CD14-positive monocyte (primary cell): Measurements from ENCODE around the gene QPCT. TPM values are rescaled to one million over a fixed set of nuclear protein-coding genes. Genes with fewer than 3 reads are reported as not detected.

Experiments
- DNase-seq, 3 donors: peaks; one replicate each; pipeline ENCODE4 v3.0.0-alpha.2; 2011 to 2022
- H2AFZ ChIP-seq: 2 replicates; pipeline ENCODE4 v1.6.0; 2012; ENCODE audit warnings: mild to moderate bottlenecking, low read depth, low read length, inconsistent platforms; ENCODE audit not compliant: insufficient read depth, poor library complexity, severe bottlenecking
- H3K27ac ChIP-seq, 2 donors: 1 replicate in 1 of 2; 2 replicates in 1 of 2; pipeline ENCODE4 v1.5.1; 2012 to 2013; ENCODE audit warnings: low read length in 2 of 2, control low read depth in 1 of 2, inconsistent platforms in 1 of 2, low read depth in 1 of 2, mild to moderate bottlenecking in 1 of 2
- H3K27me3 ChIP-seq, 2 donors: one replicate each; pipeline versions ENCODE4 v1.6.0 to v1.6.1; 2011 to 2013; ENCODE audit warnings: low read length in 2 of 2; ENCODE audit not compliant: control insufficient read depth in 2 of 2, insufficient read depth in 2 of 2
- H3K36me3 ChIP-seq, 2 donors: replicated peaks in 1 of 2; 1 replicate in 1 of 2; 2 replicates in 1 of 2; pipeline versions ENCODE4 v1.5.1 to v1.6.1; 2012 to 2013; ENCODE audit warnings: low read length in 2 of 2, control low read depth in 1 of 2, inconsistent platforms in 1 of 2, mild to moderate bottlenecking in 1 of 2; ENCODE audit not compliant: insufficient read depth in 2 of 2, control insufficient read depth in 1 of 2
- H3K4me1 ChIP-seq, 2 donors: 1 replicate in 1 of 2; 2 replicates in 1 of 2; pipeline versions ENCODE4 v1.5.1 to v1.6.1; 2012 to 2013; ENCODE audit warnings: low read length in 2 of 2, control low read depth in 1 of 2, inconsistent platforms in 1 of 2, mild to moderate bottlenecking in 1 of 2, moderate library complexity in 1 of 2; ENCODE audit not compliant: insufficient read depth in 2 of 2, control insufficient read depth in 1 of 2
- H3K4me2 ChIP-seq: replicated peaks from 2 replicates; pipeline ENCODE3; 2012; ENCODE audit warnings: low read length, moderate library complexity, mild to moderate bottlenecking; ENCODE audit not compliant: poor library complexity, severe bottlenecking; ENCODE audit errors: extremely low read depth
- H3K4me3 ChIP-seq, 3 experiments: fragments of 200-600 bp in 1 of 3; sonication (generic) in 1 of 3; replicated peaks in 1 of 3; 1 replicate in 2 of 3; 2 replicates in 1 of 3; pipeline ENCODE4 v1.5.1; 2011 to 2013; ENCODE audit warnings: low read length in 3 of 3, mild to moderate bottlenecking in 3 of 3, control low read depth in 2 of 3, low read depth in 2 of 3, inconsistent platforms in 1 of 3, moderate library complexity in 1 of 3
- H3K79me2 ChIP-seq: 2 replicates; pipeline ENCODE4 v1.6.0; 2012; ENCODE audit warnings: mild to moderate bottlenecking, control low read depth, inconsistent platforms, low read length, moderate library complexity; ENCODE audit not compliant: insufficient read depth
- H3K9ac ChIP-seq: 2 replicates; pipeline ENCODE4 v1.6.0; 2017; ENCODE audit warnings: low read length, mild to moderate bottlenecking; ENCODE audit not compliant: insufficient read depth, poor library complexity, severe bottlenecking
- H3K9me3 ChIP-seq, 2 donors: replicated peaks in 1 of 2; 1 replicate in 1 of 2; 2 replicates in 1 of 2; pipeline versions ENCODE4 v1.5.1 to v1.6.1; 2012 to 2013; ENCODE audit warnings: low read length in 2 of 2, control low read depth in 1 of 2; ENCODE audit not compliant: control insufficient read depth in 1 of 2, insufficient read depth in 1 of 2
- H4K20me1 ChIP-seq: 2 replicates; pipeline ENCODE4 v1.6.0; 2012; ENCODE audit warnings: mild to moderate bottlenecking, low read length, control low read depth, moderate library complexity; ENCODE audit not compliant: insufficient read depth
- H3K27ac Mint-ChIP-seq, 7 donors: one replicate each; pipeline ENCODE4 v1.8.0; 2020; ENCODE audit warnings: mild to moderate bottlenecking in 7 of 7, mixed read lengths in 7 of 7, moderate library complexity in 6 of 7, inconsistent platforms in 2 of 7
- H3K27me3 Mint-ChIP-seq, 3 donors: one replicate each; pipeline ENCODE4 v1.8.0; 2021 to 2022; ENCODE audit warnings: low read depth in 3 of 3, mild to moderate bottlenecking in 3 of 3, mixed read lengths in 3 of 3, moderate library complexity in 3 of 3, inconsistent platforms in 1 of 3
- H3K36me3 Mint-ChIP-seq, 2 donors: one replicate each; pipeline ENCODE4 v1.8.0; 2020; ENCODE audit warnings: mixed read lengths in 2 of 2, inconsistent platforms in 1 of 2, mild to moderate bottlenecking in 1 of 2
- H3K4me1 Mint-ChIP-seq: one replicate; pipeline ENCODE4 v1.8.0; 2020; ENCODE audit warnings: mild to moderate bottlenecking, mixed read lengths
- H3K4me3 Mint-ChIP-seq, 2 donors: one replicate each; pipeline ENCODE4 v1.8.0; 2020; ENCODE audit warnings: mild to moderate bottlenecking in 2 of 2, mixed read lengths in 2 of 2, moderate library complexity in 1 of 2
- H3K9me3 Mint-ChIP-seq, 7 donors: one replicate each; pipeline ENCODE4 v1.8.0; 2020 to 2022; ENCODE audit warnings: mixed read lengths in 7 of 7, mild to moderate bottlenecking in 6 of 7, moderate library complexity in 6 of 7, inconsistent platforms in 2 of 7
- WGBS: methylation state at CpG from one replicate; pipeline ENCODE4 v1.1.5; 2013; ENCODE audit warnings: missing lambda C conversion rate; ENCODE audit not compliant: insufficient coverage; 5-methylcytosine and 5-hydroxymethylcytosine counted together
- intact Hi-C, 2 donors: fragments of 100-400 bp; cut with micrococcal nuclease; formaldehyde crosslinking; loops; one replicate each; pipeline versions ENCODE4 v1.15.0 to v1.15.1; 2023
- polyA plus RNA-seq, 3 donors: library from polyadenylated mRNA; depleted of rRNA in 1 of 3; unstranded in 2 of 3; stranded (reverse) in 1 of 3; fragments of 300-500 nt in 2 of 3; fragments of >200 nt in 1 of 3; fragmentation: Illumina TruSeq in 2 of 3; gene quantifications; 1 replicate in 2 of 3; 2 replicates in 1 of 3; pipeline ENCODE4 v1.2.3, GENCODE V29; 2012 to 2021
- TF ChIP-seq, protein P1 (sequence below): fragments of 200-600 bp; IDR thresholded peaks from one replicate; pipeline ENCODE4 v1.8.0; 2022; ENCODE audit warnings: antibody characterized with exemption, mild to moderate bottlenecking

QPCT gene
- polyA plus RNA-seq, 3 donors, result 54.7 to 302 (median 272) TPM

DNA sequence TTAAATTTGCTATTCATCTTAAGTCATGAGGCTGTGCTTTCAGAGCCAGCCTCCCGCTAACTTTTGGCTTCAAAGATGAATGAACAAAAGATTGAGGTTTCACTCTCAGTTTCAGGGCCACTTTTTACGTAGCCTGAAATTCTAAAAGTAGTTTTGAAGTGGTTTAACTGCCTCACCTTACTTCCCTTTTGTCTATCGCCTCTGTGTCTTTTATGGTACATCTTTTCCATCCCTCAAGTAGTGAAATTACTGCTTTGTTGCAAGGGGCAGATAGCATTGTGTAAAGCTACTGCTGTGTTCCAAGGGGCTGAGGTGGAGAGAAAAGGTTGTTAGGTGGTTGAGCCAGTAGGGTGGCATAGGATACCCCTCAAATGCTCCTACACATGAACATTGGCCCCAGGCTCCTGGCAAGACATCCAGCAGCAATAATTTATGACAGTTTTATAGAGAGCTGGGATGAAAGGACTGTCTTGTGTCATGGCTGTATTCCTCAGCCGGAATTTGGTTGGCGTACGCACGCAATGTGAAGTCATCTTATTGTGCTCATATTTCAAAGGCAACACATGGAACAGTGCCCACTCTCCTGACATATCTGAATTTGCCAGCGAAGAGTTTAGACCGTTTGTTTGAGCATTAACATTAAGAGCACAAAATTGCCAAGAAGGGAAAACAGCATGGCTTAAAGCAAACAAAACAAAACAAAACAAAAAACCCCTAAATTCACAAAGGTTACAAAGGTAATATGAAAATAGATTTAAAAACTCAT lies 32.2 kb downstream of the QPCT start:
- Histone ChIP-seq H2AFZ (no peak overlapping the region), H3K4me2 (no peak overlapping the region), H3K9me3 (no peaks in the 10 kb centered on the region), H3K9ac (no peak overlapping the region), H3K4me3 (no peak overlapping the region), H4K20me1 (peaks cover 3% of the 10 kb centered on the region), H3K79me2 (no peaks in the 10 kb centered on the region), H3K36me3 (peaks cover 30 to 41% of the 10 kb centered on the region in 2 donors), H3K4me1 (no peaks in the 10 kb centered on the region), H3K27me3 (no peaks in the 10 kb centered on the region), H3K27ac (no peak overlapping the region)
- Mint-ChIP-seq H3K36me3 (peaks cover 29 to 35% of the 10 kb centered on the region in 2 donors), H3K27ac (no peak overlapping the region), H3K27me3 (peaks cover 0 to 1% (median 0%) of the 10 kb centered on the region in 3 donors), H3K4me3 (no peak overlapping the region), H3K4me1 (peaks cover 21% of the 10 kb centered on the region), H3K9me3 (no peaks in the 10 kb centered on the region)
- TF ChIP-seq, protein P1, sequence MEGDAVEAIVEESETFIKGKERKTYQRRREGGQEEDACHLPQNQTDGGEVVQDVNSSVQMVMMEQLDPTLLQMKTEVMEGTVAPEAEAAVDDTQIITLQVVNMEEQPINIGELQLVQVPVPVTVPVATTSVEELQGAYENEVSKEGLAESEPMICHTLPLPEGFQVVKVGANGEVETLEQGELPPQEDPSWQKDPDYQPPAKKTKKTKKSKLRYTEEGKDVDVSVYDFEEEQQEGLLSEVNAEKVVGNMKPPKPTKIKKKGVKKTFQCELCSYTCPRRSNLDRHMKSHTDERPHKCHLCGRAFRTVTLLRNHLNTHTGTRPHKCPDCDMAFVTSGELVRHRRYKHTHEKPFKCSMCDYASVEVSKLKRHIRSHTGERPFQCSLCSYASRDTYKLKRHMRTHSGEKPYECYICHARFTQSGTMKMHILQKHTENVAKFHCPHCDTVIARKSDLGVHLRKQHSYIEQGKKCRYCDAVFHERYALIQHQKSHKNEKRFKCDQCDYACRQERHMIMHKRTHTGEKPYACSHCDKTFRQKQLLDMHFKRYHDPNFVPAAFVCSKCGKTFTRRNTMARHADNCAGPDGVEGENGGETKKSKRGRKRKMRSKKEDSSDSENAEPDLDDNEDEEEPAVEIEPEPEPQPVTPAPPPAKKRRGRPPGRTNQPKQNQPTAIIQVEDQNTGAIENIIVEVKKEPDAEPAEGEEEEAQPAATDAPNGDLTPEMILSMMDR, result no peak
- WGBS, result 83% methylated on average over 4 of the region's 9 CpGs
- intact Hi-C loops, result no loop called here
- DNase-seq, result no peak

DNA sequence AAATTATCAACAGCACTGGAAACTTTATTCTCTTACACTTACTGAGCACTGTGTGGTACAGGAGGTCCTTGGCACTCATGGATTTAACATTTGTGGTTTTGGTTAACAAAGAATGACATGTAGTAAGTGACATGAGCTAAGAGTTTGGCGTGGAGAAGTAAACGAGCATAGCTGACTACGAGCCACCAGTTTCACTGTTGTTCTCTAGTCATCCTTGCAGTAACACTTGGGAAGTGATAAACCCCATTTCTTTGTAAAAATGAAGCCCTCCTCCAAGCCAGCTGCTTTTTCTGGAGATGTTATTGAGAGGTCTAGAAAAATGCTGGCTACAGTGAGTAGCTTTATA lies 32.7 kb downstream of the QPCT start:
- Mint-ChIP-seq H3K27me3 (peaks cover 0 to 1% (median 0%) of the 10 kb centered on the region in 3 donors), H3K36me3 (peaks cover 23 to 29% of the 10 kb centered on the region in 2 donors), H3K4me3 (no peak overlapping the region), H3K9me3 (no peaks in the 10 kb centered on the region), H3K27ac (no peak overlapping the region), H3K4me1 (peaks cover 17% of the 10 kb centered on the region)
- no CpG with 5 or more reads among the region's 3 CpGs for WGBS
- no peak overlapping the region for H3K9ac ChIP-seq
- no peak overlapping the region for H3K4me2 ChIP-seq
- peaks cover 3% of the 10 kb centered on the region for H4K20me1 ChIP-seq
- no peaks in the 10 kb centered on the region for H3K27me3 ChIP-seq
- intact Hi-C loops, result no loop called here
- peaks cover 24 to 35% of the 10 kb centered on the region in 2 donors for H3K36me3 ChIP-seq
- TF ChIP-seq, protein P1, result no peak
- DNase-seq, result no peak
- H2AFZ ChIP-seq, result no peak overlapping the region
- H3K4me3 ChIP-seq, result no peak overlapping the region
- H3K27ac ChIP-seq, result no peak overlapping the region
- H3K4me1 ChIP-seq, result no peaks in the 10 kb centered on the region
- H3K9me3 ChIP-seq, result no peaks in the 10 kb centered on the region
- H3K79me2 ChIP-seq, result no peaks in the 10 kb centered on the region
